IMR-90 (cell line): ENCODE results near the gene SRP14. TPM values are rescaled to one million over a fixed set of nuclear protein-coding genes. Genes with fewer than 3 reads are reported as not detected.

Experiments used
- ATAC-seq: fragments of 200-7000 bp; cut with Tn5 transposase; 2 replicates; pipeline ENCODE4 v1.9.1; 2020; ENCODE audit warnings: low read depth, mild to moderate bottlenecking, moderate library complexity
- BruUV-seq: library from RNA; stranded (reverse); fragments of 400-500 nt; replicated peaks from 2 replicates; lab custom pipeline; 2021; lab: Mats Ljungman, UMichigan
- CTCF ChIA-PET: fragments of 300-600 bp; formaldehyde crosslinking; extraction: SDS; loops from one replicate; lab custom pipeline; 2021; ENCODE audit warnings: antibody characterized with exemption; lab: Yijun Ruan, JAX
- POLR2A ChIA-PET: fragments of 300-600 bp; sonication (Branson Sonifier 250); formaldehyde crosslinking; loops from one replicate; lab custom pipeline; 2022; ENCODE audit warnings: antibody characterized with exemption; ENCODE audit not compliant: unreplicated experiment; lab: Charles Lee
- DNase-seq: peaks from one replicate; pipeline ENCODE4 v3.0.0; 2013
- H2AFZ ChIP-seq: replicated peaks from 2 replicates; pipeline ENCODE3; 2013; ENCODE audit warnings: low read length, mild to moderate bottlenecking; ENCODE audit not compliant: poor library complexity
- H2AK5ac ChIP-seq: 2 replicates; pipeline ENCODE4 v1.6.1; 2013; ENCODE audit warnings: low read depth, low read length, inconsistent platforms
- H2AK9ac ChIP-seq: replicated peaks from 2 replicates; pipeline ENCODE3; 2013; ENCODE audit warnings: mild to moderate bottlenecking, low read depth, low read length, moderate library complexity; ENCODE audit not compliant: poor library complexity
- H2BK120ac ChIP-seq: 2 replicates; pipeline ENCODE4 v1.6.1; 2013; ENCODE audit warnings: low read depth, low read length, inconsistent platforms
- H2BK15ac ChIP-seq: 3 replicates; pipeline ENCODE4 v1.6.1; 2013; ENCODE audit warnings: low read depth, low read length, inconsistent platforms
- H2BK20ac ChIP-seq: 2 replicates; pipeline ENCODE4 v1.6.1; 2013; ENCODE audit warnings: low read depth, mild to moderate bottlenecking, inconsistent platforms, low read length, moderate library complexity
- H2BK5ac ChIP-seq: 2 replicates; pipeline ENCODE4 v1.6.1; 2013; ENCODE audit warnings: mild to moderate bottlenecking, low read depth, low read length, inconsistent platforms; ENCODE audit not compliant: poor library complexity, severe bottlenecking
- H3K14ac ChIP-seq: replicated peaks from 2 replicates; pipeline ENCODE4 v1.6.1; 2013; ENCODE audit warnings: low read depth, low read length, inconsistent platforms
- H3K18ac ChIP-seq: 2 replicates; pipeline ENCODE4 v1.6.1; 2013; ENCODE audit warnings: low read depth, low read length, control low read depth
- H3K23ac ChIP-seq: 2 replicates; pipeline ENCODE4 v1.6.1; 2013; ENCODE audit warnings: low read depth, low read length, inconsistent platforms
- H3K27ac ChIP-seq: 2 replicates; pipeline ENCODE4 v1.5.1; 2013; ENCODE audit warnings: mild to moderate bottlenecking, control low read depth, low read length; ENCODE audit not compliant: insufficient read depth
- H3K27me3 ChIP-seq: 2 replicates; pipeline ENCODE4 v1.6.1; 2013; ENCODE audit warnings: low read length; ENCODE audit not compliant: control insufficient read depth, insufficient read depth
- H3K36me3 ChIP-seq: 2 replicates; pipeline ENCODE4 v1.6.1; 2013; ENCODE audit warnings: low read length, mixed read lengths; ENCODE audit not compliant: control insufficient read depth, insufficient read depth
- H3K4ac ChIP-seq: 2 replicates; pipeline ENCODE4 v1.6.1; 2013; ENCODE audit warnings: low read depth, low read length, inconsistent platforms
- H3K4me1 ChIP-seq: 2 replicates; pipeline ENCODE4 v1.6.1; 2013; ENCODE audit warnings: low read length, mixed read lengths; ENCODE audit not compliant: control insufficient read depth, insufficient read depth
- H3K4me2 ChIP-seq: 2 replicates; pipeline ENCODE4 v1.6.1; 2013; ENCODE audit warnings: low read depth, mild to moderate bottlenecking, control low read depth, low read length, moderate library complexity
- H3K4me3 ChIP-seq: 2 replicates; pipeline ENCODE4 v1.5.1; 2013; ENCODE audit warnings: low read depth, mild to moderate bottlenecking, control low read depth, low read length, moderate library complexity; ENCODE audit not compliant: insufficient read depth
- H3K56ac ChIP-seq: 2 replicates; pipeline ENCODE4 v1.6.1; 2013; ENCODE audit warnings: low read length, inconsistent platforms; ENCODE audit not compliant: insufficient read depth; ENCODE audit errors: extremely low read depth
- H3K79me1 ChIP-seq, 2 experiments: 2 replicates each; pipeline ENCODE4 v1.6.1; 2013; ENCODE audit warnings: low read length in 2 of 2, inconsistent platforms in 1 of 2, low read depth in 1 of 2
- H3K9ac ChIP-seq: 2 replicates; pipeline ENCODE4 v1.6.1; 2013; ENCODE audit warnings: low read depth, low read length, control low read depth
- H3K9me1 ChIP-seq: 2 replicates; pipeline ENCODE4 v1.6.1; 2013; ENCODE audit warnings: low read length, inconsistent platforms; ENCODE audit not compliant: insufficient read depth
- H3K9me3 ChIP-seq: 2 replicates; pipeline ENCODE4 v1.6.1; 2013; ENCODE audit warnings: low read length; ENCODE audit not compliant: control insufficient read depth, insufficient read depth
- H4K20me1 ChIP-seq: 2 replicates; pipeline ENCODE4 v1.6.1; 2013; ENCODE audit warnings: low read length, inconsistent platforms; ENCODE audit not compliant: insufficient read depth
- H4K5ac ChIP-seq: 2 replicates; pipeline ENCODE4 v1.6.1; 2013; ENCODE audit warnings: mild to moderate bottlenecking, low read depth, low read length, control low read depth
- H4K8ac ChIP-seq, 2 experiments: 2 replicates each; pipeline ENCODE4 v1.6.1; 2013; ENCODE audit warnings: low read depth in 2 of 2, low read length in 2 of 2, control low read depth in 1 of 2, inconsistent platforms in 1 of 2
- H4K91ac ChIP-seq: 2 replicates; pipeline ENCODE4 v1.6.1; 2013; ENCODE audit warnings: low read depth, low read length, inconsistent platforms; ENCODE audit not compliant: insufficient read depth
- BHLHE40 ChIP-seq: fragments of 150-350 bp; IDR thresholded peaks from 2 replicates; pipeline ENCODE4 v1.6.1; 2016; ENCODE audit warnings: mild to moderate bottlenecking, low read depth, low read length
- MAZ ChIP-seq: IDR thresholded peaks from 2 replicates; pipeline ENCODE4 v1.6.1; 2012; ENCODE audit warnings: low read depth, mild to moderate bottlenecking, low read length, improper control_type of control experiment, moderate library complexity, borderline replicate concordance
- WGBS, 2 experiments: methylation state at CpG; one replicate each; pipeline versions ENCODE4 v1.1.5 to v1.1.7; 2013; ENCODE audit warnings: missing lambda C conversion rate in 2 of 2; ENCODE audit not compliant: insufficient read length in 1 of 2; ENCODE audit errors: extremely low coverage in 2 of 2; 5-methylcytosine and 5-hydroxymethylcytosine counted together
- dilution Hi-C: fragments of 300-500 bp; cut with HindIII; formaldehyde crosslinking; loops from one replicate; pipeline ENCODE4 v1.14.3; 2018; ENCODE audit warnings: low sequenced_read_pairs; ENCODE audit not compliant: unreplicated experiment
- in situ Hi-C: fragments of 300-500 bp; cut with MboI; formaldehyde crosslinking; loops from 3 replicates; pipeline ENCODE4 v1.14.3; 2019; ENCODE audit warnings: low sequenced_read_pairs, inconsistent platforms, mixed read lengths
- intact Hi-C: fragments of 100-400 bp; cut with micrococcal nuclease; formaldehyde crosslinking; loops from 2 replicates; pipeline ENCODE4 v1.10.0; 2022
- polyA plus RNA-seq, 3 experiments: library from polyadenylated mRNA; depleted of rRNA; stranded (reverse); fragments of >200 nt; gene quantifications; 2 replicates each; pipeline ENCODE4 v1.2.3, GENCODE V29; 2012; ENCODE audit warnings: low replicate concordance in 1 of 3
- total RNA-seq: library from RNA; depleted of rRNA; stranded (reverse); fragments of >200 nt; gene quantifications from 2 replicates; pipeline ENCODE4 v1.2.3, GENCODE V29; 2012

Gene SRP14
- total and polyA plus RNA-seq, 2 of the 4 experiments (the other 2 are of a cell fraction), result 106 to 295 TPM

DNA sequence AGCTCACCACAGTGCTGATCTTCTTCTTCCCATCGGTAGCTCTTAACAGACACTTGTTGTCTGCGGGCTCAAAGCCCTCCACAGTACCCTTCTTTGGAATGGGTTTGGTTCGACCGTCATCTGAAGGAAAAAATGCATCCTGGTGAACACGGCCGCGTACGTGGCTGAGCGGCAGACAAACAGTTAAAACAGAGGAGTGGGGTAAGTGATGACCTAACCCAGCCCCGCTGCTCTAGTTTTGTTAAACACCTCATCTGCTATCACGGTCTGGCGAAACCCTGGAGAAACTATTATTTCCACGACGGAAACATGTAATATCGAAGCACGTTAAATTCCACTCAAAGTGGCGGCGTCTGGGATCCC, 725 bp downstream of the SRP14 start:
- in situ Hi-C loops (no loop called here), dilution Hi-C loops (no loop called here), intact Hi-C loops (loop anchor here (1.0 kb wide), 1 partner anchor 252 kb away; no protein-coding TSS in a partner anchor)
- CTCF ChIA-PET, result no interaction called here
- peak overlapping the region; percentile 99 for H3K23ac ChIP-seq
- TF ChIP-seq MAZ, result 0 out of 2 replicates have a peak, but pooled peaks have one; percentile 25
- no peak for TF ChIP-seq BHLHE40
- H3K9me1 ChIP-seq, result 0 out of 2 replicates have a peak, but pooled peaks cover 4% of the 10 kb centered on the region
- H2BK20ac ChIP-seq, result no peak overlapping the region
- H3K4me1 ChIP-seq, result peaks cover 3% of the 10 kb centered on the region; the same call in 1 of the 2 replicates
- peak overlapping the region; percentile 86 for H4K5ac ChIP-seq
- peak; percentile 56 for DNase-seq
- peak; percentile 6 for ATAC-seq
- H4K20me1 ChIP-seq, result peaks cover 10% of the 10 kb centered on the region; the same call in 1 of the 2 replicates
- peak overlapping the region; percentile 71 for H3K56ac ChIP-seq
- POLR2A ChIA-PET, result interaction anchor here (0.6 to 0.7 kb wide), 2 partner anchors 80 to 247 kb away, joined by 3 read pairs; no protein-coding TSS in a partner anchor
- H3K4me2 ChIP-seq, result peak overlapping the region; percentile 78
- peak overlapping the region; percentile 98 for H3K27ac ChIP-seq
- H2BK120ac ChIP-seq, result 0 out of 2 replicates have a peak overlapping the region, but pooled peaks have one; percentile 0
- H4K91ac ChIP-seq, result peak overlapping the region; percentile 92
- peak overlapping the region; percentile 97 for H2AFZ ChIP-seq
- H4K8ac ChIP-seq, result peak overlapping the region; percentile 90 to 99; a peak in 3 of 4 replicates
- peak overlapping the region; percentile 89 for H2AK9ac ChIP-seq
- peak overlapping the region; percentile 73; the same call in 1 of the 2 replicates for H2AK5ac ChIP-seq
- peak overlapping the region; percentile 97 for H3K9ac ChIP-seq
- H3K27me3 ChIP-seq, result no peaks in the 10 kb centered on the region
- no peaks in the 10 kb centered on the region for H3K9me3 ChIP-seq
- peak overlapping the region; percentile 96 for H2BK5ac ChIP-seq
- no peak overlapping the region for H2BK15ac ChIP-seq
- peak overlapping the region; percentile 99 for H3K14ac ChIP-seq
- H3K36me3 ChIP-seq, result peaks cover 21% of the 10 kb centered on the region
- WGBS, 2 experiments, result 0% methylated on average over 2 of the region's 18 CpGs; no CpG with 5 or more reads in 1 of the 2 experiments
- no peak overlapping the region; the same call in 1 of the 2 replicates for H3K18ac ChIP-seq
- H3K4me3 ChIP-seq, result peak overlapping the region; percentile 83
- BruUV-seq, result TSS peak; percentile 42
- peak overlapping the region; percentile 96 for H3K4ac ChIP-seq
- peaks cover 17 to 45% of the 10 kb centered on the region in 2 experiments for H3K79me1 ChIP-seq
